K562 (cell line): ENCODE results near the gene DGKA. TPM values are rescaled to one million over a fixed set of nuclear protein-coding genes. Genes with fewer than 3 reads are reported as not detected.

ENCODE experiments used
- ATF4 ChIP-seq: fragments of 450-650 bp; formaldehyde crosslinking; IDR thresholded peaks from 2 replicates; pipeline ENCODE4 v1.4.0; 2022; ENCODE audit warnings: mild to moderate bottlenecking, moderate library complexity
- BACH1 ChIP-seq: fragments of 200-800 bp; sonication (Bioruptor generic); IDR thresholded peaks from 2 replicates; pipeline ENCODE4 v1.6.1; 2016; ENCODE audit warnings: missing genetic modification characterization, missing compliant biosample characterization
- BRCA1 ChIP-seq, 2 experiments: fragments of 450-650 bp in 1 of 2; sonication (generic) in 1 of 2; formaldehyde crosslinking in 1 of 2; IDR thresholded peaks; 2 replicates each; pipeline versions ENCODE4 v1.5.0 to v1.6.1; 2017 to 2020; ENCODE audit warnings: mild to moderate bottlenecking in 1 of 2, missing genetic modification reagents in 1 of 2
- CBFA2T3 ChIP-seq: fragments of 450-650 bp; IDR thresholded peaks from 2 replicates; pipeline ENCODE4 v1.6.1; 2017
- CC2D1A ChIP-seq: fragments of 450-650 bp; IDR thresholded peaks from 2 replicates; pipeline ENCODE4 v1.6.1; 2017; ENCODE audit warnings: mild to moderate bottlenecking
- CREB1 ChIP-seq, 2 experiments: sonication (generic) in 1 of 2; formaldehyde crosslinking in 1 of 2; IDR thresholded peaks; 2 replicates each; pipeline versions ENCODE4 v1.6.1 to v1.8.0; 2012 to 2022; ENCODE audit warnings: inconsistent platforms in 1 of 2, mild to moderate bottlenecking in 1 of 2, missing genetic modification reagents in 1 of 2, moderate library complexity in 1 of 2
- CREB3 ChIP-seq: fragments of 450-650 bp; conservative IDR thresholded peaks from 2 replicates; pipeline ENCODE4 v1.6.1; 2016; ENCODE audit warnings: missing genetic modification characterization, low read depth, mild to moderate bottlenecking, missing compliant biosample characterization, moderate library complexity
- ESRRB ChIP-seq: fragments of 250-450 bp; sonication (Bioruptor Pico); IDR thresholded peaks from 2 replicates; pipeline ENCODE4 v1.5.0; 2020; ENCODE audit warnings: mild to moderate bottlenecking, moderate library complexity, borderline replicate concordance
- FOXK2 ChIP-seq, 2 experiments: fragments of 450-650 bp; IDR thresholded peaks in 1 of 2; conservative IDR thresholded peaks in 1 of 2; 2 replicates each; pipeline ENCODE4 v1.6.1; 2016; ENCODE audit warnings: low read depth in 2 of 2, mild to moderate bottlenecking in 1 of 2
- KLF10 ChIP-seq: fragments of 250-450 bp; sonication (Bioruptor Pico); IDR thresholded peaks from 2 replicates; pipeline ENCODE4 v1.6.1; 2021; ENCODE audit warnings: matching md5 sums
- MCM2 ChIP-seq: fragments of 450-650 bp; IDR thresholded peaks from 2 replicates; pipeline ENCODE4 v1.6.1; 2017; ENCODE audit warnings: low read depth, mild to moderate bottlenecking
- RBM39 ChIP-seq: fragments of 200-400 bp; formaldehyde crosslinking; optimal IDR thresholded peaks from 2 replicates; pipeline ENCODE3; 2018; ENCODE audit warnings: low read depth, low read length
- RNF219 ChIP-seq: fragments of 250-450 bp; sonication (Bioruptor Pico); IDR thresholded peaks from 2 replicates; pipeline ENCODE4 v1.5.0; 2022; ENCODE audit warnings: mild to moderate bottlenecking
- UBTF ChIP-seq, 2 experiments: IDR thresholded peaks; 2 replicates each; pipeline ENCODE4 v1.6.1; 2012; ENCODE audit warnings: improper control_type of control experiment in 2 of 2, low read depth in 2 of 2, low read length in 2 of 2, borderline replicate concordance in 1 of 2
- ZBTB43 ChIP-seq: sonication (generic); formaldehyde crosslinking; IDR thresholded peaks from 2 replicates; pipeline ENCODE4 v1.8.0; 2023; ENCODE audit warnings: mild to moderate bottlenecking, missing genetic modification reagents
- ZC3H8 ChIP-seq: fragments of 450-650 bp; IDR thresholded peaks from 2 replicates; pipeline ENCODE4 v1.6.1; 2017
- ZKSCAN1 ChIP-seq: fragments of 150-350 bp; IDR thresholded peaks from 2 replicates; pipeline ENCODE4 v1.6.1; 2016; ENCODE audit warnings: low read depth, low read length
- ZNF140 ChIP-seq: fragments of 250-450 bp; sonication (Bioruptor Pico); IDR thresholded peaks from 2 replicates; pipeline ENCODE4 v1.8.0; 2021; ENCODE audit warnings: moderate library complexity, mild to moderate bottlenecking, inconsistent platforms
- ZNF354B ChIP-seq: fragments of 250-450 bp; sonication (Bioruptor Pico); IDR thresholded peaks from 2 replicates; pipeline ENCODE4 v1.4.0; 2020
- ZNF436 ChIP-seq: fragments of 250-450, 450-650 bp; sonication (Bioruptor Pico); formaldehyde crosslinking; IDR thresholded peaks from 2 replicates; pipeline ENCODE4 v1.7.0; 2020; ENCODE audit warnings: mild to moderate bottlenecking
- ZNF583 ChIP-seq: fragments of 250-450 bp; sonication (Bioruptor Pico); IDR thresholded peaks from 2 replicates; pipeline ENCODE4 v1.4.0; 2020
- ZNF778 ChIP-seq: fragments of 450-650 bp; formaldehyde crosslinking; IDR thresholded peaks from 2 replicates; pipeline ENCODE4 v1.4.0; 2020; ENCODE audit warnings: mild to moderate bottlenecking, moderate library complexity
- polyA plus RNA-seq, 8 experiments: library from polyadenylated mRNA; depleted of rRNA in 4 of 8; stranded (reverse) in 5 of 8; unstranded in 3 of 8; fragments of >200 nt; fragmentation: Nextera tagmentation in 2 of 8; fragmentation: Illumina TruSeq in 1 of 8; extraction: Ambion mirVana in 2 of 8; extraction: Trizol in 1 of 8; gene quantifications; 2 replicates each; pipeline versions ENCODE4 v1.2.1 to v1.2.3, GENCODE V29; 2011 to 2014; ENCODE audit warnings: inconsistent platforms in 1 of 8, missing spikeins in 1 of 8
- total RNA-seq, 7 experiments: library from RNA; depleted of rRNA in 6 of 7; stranded (reverse); fragments of >200 nt in 6 of 7; fragmentation: Illumina TruSeq in 2 of 7; extraction: Trizol in 2 of 7; gene quantifications; 2 replicates each; pipeline versions ENCODE4 v1.2.1 to v1.2.3, GENCODE V29; 2011 to 2021; ENCODE audit warnings: low replicate concordance in 1 of 7

Gene DGKA
- total and polyA plus RNA-seq, 9 of the 15 experiments (the other 6 are each of a cell fraction or from before 2014, with no cell fraction given): 3.4 to 12.4 (median 6.2) TPM

- TF ChIP-seq CREB3 (tag) (no peak), CC2D1A (peak; percentile 74), RBM39 (no peak), BRCA1 (IDR thresholded peaks at IDR 0.05) (no peak), BRCA1 (CRISPR knock-in tag; IDR thresholded peaks at IDR 0.05) (no peak), FOXK2 (conservative IDR thresholded peaks at IDR 0.05 in 1 of 2, IDR thresholded peaks at IDR 0.05 in 1 of 2; ENCODE audit: low read depth in 2 of 2) (no peak), CREB1 (IDR thresholded peaks at IDR 0.05) (no peak), CREB1 (CRISPR knock-in tag; IDR thresholded peaks at IDR 0.05) (no peak), ZNF778 (CRISPR knock-in tag) (no peak), CBFA2T3 (no peak), RNF219 (CRISPR knock-in tag) (no peak), ZKSCAN1 (no peak), MCM2 (no peak), ZNF436 (no peak), ZBTB43 (CRISPR knock-in tag) (no peak), ESRRB (CRISPR knock-in tag) (no peak), ZNF354B (CRISPR knock-in tag) (no peak), KLF10 (CRISPR knock-in tag) (no peak), ZC3H8 (no peak), ATF4 (no peak), UBTF (IDR thresholded peaks at IDR 0.05; ENCODE audit: borderline replicate concordance in 1 of 2, low read depth in 2 of 2, low read length in 2 of 2) (peak in 1 of 2 experiments; percentile 55; a peak in 1 of 4 replicates), BACH1 (tag) (no peak), ZNF140 (CRISPR knock-in tag) (no peak), ZNF583 (CRISPR knock-in tag) (no peak)
These were observed 9.2 kb downstream of the DGKA start (continued) for GRCh38 chr12:55940065-55940732.
